GM19468 (cell line): ENCODE results near the gene SHC3.

Experiments
- ATAC-seq: cut with Tn5 transposase; IDR thresholded peaks from one replicate; pipeline ENCODE4 v1.9.1; 2021; ENCODE audit warnings: mild to moderate bottlenecking, moderate library complexity, moderate number of reproducible peaks; ENCODE audit not compliant: unreplicated experiment; ENCODE audit errors: extremely low read depth

SHC3 gene

GRCh38 chr9:89036891-89037290 lies 141.7 kb downstream of the SHC3 start:
- no peak for ATAC-seq

GRCh38 chr9:89036383-89036782 lies 142.2 kb downstream of the SHC3 start:
- no peak for ATAC-seq

- ATAC-seq, result no peak
These were observed 146.0 kb downstream of the SHC3 start for GRCh38 chr9:89032661-89033060.

- no peak for ATAC-seq
These were observed 146.4 kb downstream of the SHC3 start for GRCh38 chr9:89032173-89032572.

GRCh38 chr9:89029788-89030187 lies 148.8 kb downstream of the SHC3 start:
- ATAC-seq, result no peak

GRCh38 chr9:89026876-89027275 lies 151.7 kb downstream of the SHC3 start:
- no peak for ATAC-seq

- ATAC-seq, result no peak
These were observed 153.1 kb downstream of the SHC3 start for GRCh38 chr9:89025553-89025952.

- ATAC-seq, result no peak
These were observed 153.9 kb downstream of the SHC3 start for GRCh38 chr9:89024727-89025126.

- no peak for ATAC-seq
These were observed 154.9 kb downstream of the SHC3 start for GRCh38 chr9:89023740-89024139.

- no peak for ATAC-seq
These were observed 155.7 kb downstream of the SHC3 start for GRCh38 chr9:89022902-89023301.

GRCh38 chr9:89022001-89022759 lies 156.4 kb downstream of the SHC3 start:
- ATAC-seq, result no peak

GRCh38 chr9:89021154-89021803 lies 157.3 kb downstream of the SHC3 start:
- ATAC-seq, result no peak

GRCh38 chr9:89020754-89021153 lies 157.9 kb downstream of the SHC3 start:
- ATAC-seq, result no peak

- ATAC-seq, result no peak
These were observed 163.3 kb downstream of the SHC3 start for GRCh38 chr9:89015336-89015735.

GRCh38 chr9:89014153-89014552 lies 164.5 kb downstream of the SHC3 start:
- ATAC-seq, result no peak

- ATAC-seq, result no peak
These were observed 165.0 kb downstream of the SHC3 start for GRCh38 chr9:89013660-89014059.

GRCh38 chr9:89012294-89013042 lies 166.2 kb downstream of the SHC3 start:
- ATAC-seq, result no peak

GRCh38 chr9:89011683-89012082 lies 166.9 kb downstream of the SHC3 start:
- ATAC-seq, result no peak

GRCh38 chr9:89010526-89011111 lies 168.0 kb downstream of the SHC3 start:
- ATAC-seq, result no peak

GRCh38 chr9:89010056-89010455 lies 168.6 kb downstream of the SHC3 start:
- no peak for ATAC-seq

GRCh38 chr9:89009546-89009840 lies 169.1 kb downstream of the SHC3 start:
- no peak for ATAC-seq
